ENCODE measurements around the gene ORC3. TPM values are rescaled to one million over a fixed set of nuclear protein-coding genes. Genes with fewer than 3 reads are reported as not detected.
"Not testable (repeated sequence)": the region's sequence is repeated elsewhere in the genome, so short reads cannot be mapped to it uniquely, and the experiment has no call there.

The ORC3 gene
- total RNA-seq, 3 donors from 2014 or later = 15.9 to 17.3 (median 16.1) TPM

- ATAC-seq (peak; percentile 94), DNase-seq (peak; percentile 97 to 98 (median 97))
- TF ChIP-seq CTCF (IDR thresholded peaks at IDR 0.05) = no peak
- intact Hi-C loops (cut with DNase I, micrococcal nuclease) = loop anchor here in 1 of 2 donors (2.0 kb wide), 1 partner anchor 27 kb away; no protein-coding TSS in a partner anchor
- Histone ChIP-seq H3K9me3 (no peaks in the 10 kb centered on the region), H3K36me3 (ENCODE audit: low read depth) (peaks cover 3% of the 10 kb centered on the region), H3K4me3 (peak within 1 kb of the TSS; percentile 99), H3K4me1 (ENCODE audit: low read depth) (peaks cover 25% of the 10 kb centered on the region)
Measured at GRCh38 chr6:87701676-87702588, 112.0 kb downstream of the ORC3 start, which contains the start of gene AKIRIN2. Gene AKIRIN2 (minus strand): TSS chr6:87702233. CDS start chr6:87701684, 549 bp downstream.

GRCh38 chr6:87702589-87702945 is 112.6 kb downstream of the ORC3 start:
- TF ChIP-seq CTCF (IDR thresholded peaks at IDR 0.05) = no peak
- DNase-seq (no peak), ATAC-seq (no peak)
- Histone ChIP-seq H3K9me3 (no peaks in the 10 kb centered on the region), H3K4me3 (peak overlapping the region; percentile 99), H3K36me3 (ENCODE audit: low read depth) (peaks cover 3% of the 10 kb centered on the region), H3K4me1 (ENCODE audit: low read depth) (peaks cover 20% of the 10 kb centered on the region)
- intact Hi-C loops (cut with DNase I, micrococcal nuclease) = no loop called here

- intact Hi-C loops (cut with DNase I, micrococcal nuclease) = not testable (repeated sequence)
Measured at GRCh38 chr6:87703039-87703438, 113.1 kb downstream of the ORC3 start.

DNA sequence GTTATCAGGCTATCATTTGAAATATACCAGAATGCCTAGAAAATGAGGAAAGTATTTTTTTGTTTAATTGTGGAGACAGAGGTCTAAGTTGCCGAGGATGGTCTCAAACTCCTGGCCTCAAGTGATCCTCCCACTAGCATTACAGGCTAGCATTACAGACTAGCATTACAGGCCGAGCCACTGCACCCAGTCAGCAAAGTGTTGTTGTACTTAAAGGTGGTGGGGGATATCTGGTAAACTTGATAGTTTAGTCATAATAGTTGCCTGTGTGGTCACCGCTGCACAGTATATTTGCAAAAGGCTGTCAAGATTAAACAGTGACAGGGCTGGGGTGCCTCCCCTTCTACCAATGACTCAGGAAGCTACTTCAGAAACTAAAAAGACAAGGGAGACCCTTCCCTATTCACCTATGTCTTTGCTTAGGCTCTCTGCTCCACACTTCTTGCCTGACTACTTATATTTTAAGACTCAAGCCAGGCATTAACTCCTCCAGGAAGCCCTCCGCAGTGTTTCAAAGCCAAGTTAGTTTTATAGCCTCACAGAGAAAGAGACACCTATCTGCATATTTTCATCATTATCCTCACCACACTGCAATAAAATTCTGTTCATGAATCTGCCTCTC is 115.2 kb downstream of the ORC3 start:
- TF ChIP-seq CTCF (IDR thresholded peaks at IDR 0.05) = no peak
- intact Hi-C loops (cut with DNase I, micrococcal nuclease) = no loop called here
- peaks cover 3% of the 10 kb centered on the region for H3K36me3 ChIP-seq (ENCODE audit: low read depth)
- H3K9me3 ChIP-seq = no peaks in the 10 kb centered on the region
- no peaks in the 10 kb centered on the region for H3K4me1 ChIP-seq (ENCODE audit: low read depth)
- no peak for ATAC-seq
- no peak for DNase-seq
- no peak overlapping the region for H3K4me3 ChIP-seq

More at GRCh38 chr6:87703039-87703438, 113.1 kb downstream of the ORC3 start:
- DNase-seq = peak in 2 of 3 donors; percentile 37 to 58
- H3K36me3 ChIP-seq (ENCODE audit: low read depth); H3K4me3 ChIP-seq; ATAC-seq; H3K9me3 ChIP-seq: not testable (repeated sequence)
- H3K4me1 ChIP-seq (ENCODE audit: low read depth) = peaks cover 15% of the 10 kb centered on the region

DNA sequence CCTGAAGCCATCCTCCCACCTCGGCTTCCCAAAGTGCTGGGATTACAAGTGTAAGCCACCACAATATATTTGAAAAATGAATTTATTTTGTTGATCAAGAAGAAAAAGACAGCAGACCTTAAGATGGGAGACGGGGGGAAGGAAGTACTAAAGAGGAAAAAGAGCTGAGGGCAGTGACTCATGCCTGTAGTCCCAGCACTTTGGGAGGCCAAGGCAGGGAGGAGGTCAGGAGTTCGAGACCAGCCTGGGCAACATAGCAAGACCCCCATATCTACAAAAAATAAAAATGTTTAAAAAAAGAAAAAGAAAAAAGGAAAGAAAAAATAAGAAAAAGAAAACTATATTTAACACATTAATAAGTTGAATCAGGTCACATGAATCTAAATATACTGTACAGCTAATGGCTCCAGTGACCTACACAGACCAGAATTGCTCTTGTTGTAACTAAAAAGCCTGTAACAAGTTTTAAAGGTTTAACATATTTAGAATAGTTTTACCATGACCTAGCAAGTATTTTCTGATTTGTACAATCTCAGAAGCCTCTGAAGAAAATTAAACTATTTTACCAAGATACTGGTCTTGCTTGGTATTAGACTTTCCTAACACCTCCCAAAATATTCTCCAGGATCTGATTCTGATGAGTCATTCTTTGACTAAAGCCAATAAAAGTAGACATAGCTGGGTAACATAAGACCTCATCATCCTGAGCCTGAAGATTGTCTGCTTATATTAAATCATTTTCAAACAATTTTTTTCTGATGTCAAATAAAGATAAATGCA is 116.4 kb downstream of the ORC3 start:
- no peak for TF ChIP-seq CTCF (IDR thresholded peaks at IDR 0.05)
- ATAC-seq (no peak), DNase-seq (no peak)
- Histone ChIP-seq H3K4me3 (no peak overlapping the region), H3K36me3 (ENCODE audit: low read depth) (peaks cover 3% of the 10 kb centered on the region), H3K4me1 (ENCODE audit: low read depth) (no peaks in the 10 kb centered on the region), H3K9me3 (no peaks in the 10 kb centered on the region)
- intact Hi-C loops (cut with DNase I, micrococcal nuclease) = no loop called here

GRCh38 chr6:87708581-87709427 is 118.9 kb downstream of the ORC3 start:
- H3K4me3 ChIP-seq; H3K36me3 ChIP-seq (ENCODE audit: low read depth); intact Hi-C loops (cut with DNase I, micrococcal nuclease); DNase-seq; H3K9me3 ChIP-seq; ATAC-seq; H3K4me1 ChIP-seq (ENCODE audit: low read depth): not testable (repeated sequence)

Data from mucosa of descending colon (tissue), 3 donors.